Smooth muscle cell of the pulmonary artery (primary cell): Measurements from ENCODE around the gene ZNF14. TPM values are rescaled to one million over a fixed set of nuclear protein-coding genes. Genes with fewer than 3 reads are reported as not detected.

Experiments
- total RNA-seq: library from RNA; depleted of rRNA; stranded (reverse); fragments of >200 nt; gene quantifications from 2 replicates; pipeline ENCODE4 v1.2.3, GENCODE V29; 2014

The ZNF14 gene
- 4.1 and 5.3 TPM in 2 replicates for total RNA-seq

DNA sequence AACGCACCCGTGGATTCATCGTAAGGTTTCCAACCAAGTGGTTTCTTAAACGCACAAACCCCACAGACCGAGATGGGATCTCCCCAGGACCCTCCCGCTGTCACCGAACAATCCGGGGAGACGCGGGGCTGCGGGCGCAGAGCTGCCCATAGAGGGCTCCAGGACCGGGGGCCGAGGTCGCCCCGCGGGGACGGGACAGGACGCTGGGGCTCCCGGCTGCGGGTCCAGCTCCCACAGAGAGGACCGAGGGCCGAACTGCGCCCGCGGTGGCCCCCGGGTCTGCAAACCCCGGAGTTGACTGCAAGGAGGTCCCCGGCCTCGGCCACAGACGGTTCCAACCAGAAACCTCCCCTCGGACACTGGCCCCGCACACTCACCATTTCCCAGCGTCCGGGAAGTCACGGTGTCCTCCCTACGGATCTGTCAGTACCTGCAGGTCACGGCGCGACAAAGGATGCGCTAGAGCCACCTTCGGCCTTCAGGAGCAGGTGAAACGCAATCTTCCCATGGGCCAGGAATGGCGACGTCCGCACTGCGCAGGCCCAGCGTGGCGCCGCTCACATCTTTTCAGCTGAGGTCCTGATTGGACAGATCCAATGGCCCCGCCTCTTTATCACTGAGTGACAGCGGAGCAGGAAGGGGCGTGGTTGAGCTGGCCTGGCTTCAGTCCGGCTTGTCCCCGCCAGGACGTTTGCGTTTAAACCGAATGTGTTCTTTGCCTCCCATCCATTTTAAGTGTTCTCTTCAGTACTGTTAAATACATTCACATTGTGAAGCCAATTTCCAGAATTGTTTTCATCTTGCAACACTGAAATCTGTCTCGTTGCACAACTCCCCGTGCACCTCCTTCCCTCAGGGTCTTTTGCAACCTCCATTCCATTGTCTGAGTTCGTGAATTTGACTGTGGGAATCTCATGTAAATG lies at the start of gene ZNF14:
Gene ZNF14, minus strand, starts transcription at position 534 of the 923 bp plus-strand sequence. Its CDS starts 154 bp downstream, at position 380.

DNA sequence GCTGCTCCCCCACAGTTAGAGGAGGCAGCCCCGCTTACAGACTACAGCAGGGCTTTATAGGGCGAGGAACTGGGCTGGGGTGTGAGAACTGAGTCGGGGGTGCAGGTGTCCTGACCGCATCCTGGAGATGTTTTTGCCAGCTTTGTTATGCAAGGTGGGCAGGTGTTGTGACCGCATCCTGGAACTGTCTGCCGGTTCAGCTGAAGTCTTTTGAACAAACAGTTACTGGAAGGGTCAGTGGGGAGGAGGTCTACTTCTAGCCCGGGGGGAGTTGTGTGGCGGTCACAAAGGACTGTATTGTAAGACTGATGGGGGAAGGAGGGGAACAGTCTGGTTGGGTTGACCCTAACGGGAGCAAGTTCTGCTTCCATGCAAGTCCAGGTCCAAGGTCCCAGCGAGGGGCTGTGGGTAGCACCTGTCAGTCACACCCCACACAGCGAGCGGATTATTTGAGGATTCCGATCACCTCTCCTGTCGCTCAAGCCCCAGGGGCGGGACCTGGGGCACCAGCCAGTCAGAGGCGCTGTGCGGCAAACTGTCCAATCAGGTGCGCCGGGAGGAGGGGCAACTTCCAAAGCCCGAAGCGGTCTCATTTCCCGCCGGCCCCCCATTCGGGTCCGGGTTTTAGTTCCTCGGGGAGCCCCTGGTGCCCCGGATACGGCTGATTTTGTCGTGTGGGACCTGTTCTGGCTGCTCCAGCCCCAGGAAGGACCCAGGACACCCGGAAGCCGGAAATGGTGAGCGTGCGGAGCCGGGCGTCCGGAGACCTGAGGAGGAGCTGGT lies 64.5 kb downstream of the ZNF14 start, which contains the start of gene ZNF101:
Gene ZNF101, plus strand, starts transcription at position 610 of the 783 bp plus-strand sequence. Its CDS starts 125 bp downstream, at position 735.

DNA sequence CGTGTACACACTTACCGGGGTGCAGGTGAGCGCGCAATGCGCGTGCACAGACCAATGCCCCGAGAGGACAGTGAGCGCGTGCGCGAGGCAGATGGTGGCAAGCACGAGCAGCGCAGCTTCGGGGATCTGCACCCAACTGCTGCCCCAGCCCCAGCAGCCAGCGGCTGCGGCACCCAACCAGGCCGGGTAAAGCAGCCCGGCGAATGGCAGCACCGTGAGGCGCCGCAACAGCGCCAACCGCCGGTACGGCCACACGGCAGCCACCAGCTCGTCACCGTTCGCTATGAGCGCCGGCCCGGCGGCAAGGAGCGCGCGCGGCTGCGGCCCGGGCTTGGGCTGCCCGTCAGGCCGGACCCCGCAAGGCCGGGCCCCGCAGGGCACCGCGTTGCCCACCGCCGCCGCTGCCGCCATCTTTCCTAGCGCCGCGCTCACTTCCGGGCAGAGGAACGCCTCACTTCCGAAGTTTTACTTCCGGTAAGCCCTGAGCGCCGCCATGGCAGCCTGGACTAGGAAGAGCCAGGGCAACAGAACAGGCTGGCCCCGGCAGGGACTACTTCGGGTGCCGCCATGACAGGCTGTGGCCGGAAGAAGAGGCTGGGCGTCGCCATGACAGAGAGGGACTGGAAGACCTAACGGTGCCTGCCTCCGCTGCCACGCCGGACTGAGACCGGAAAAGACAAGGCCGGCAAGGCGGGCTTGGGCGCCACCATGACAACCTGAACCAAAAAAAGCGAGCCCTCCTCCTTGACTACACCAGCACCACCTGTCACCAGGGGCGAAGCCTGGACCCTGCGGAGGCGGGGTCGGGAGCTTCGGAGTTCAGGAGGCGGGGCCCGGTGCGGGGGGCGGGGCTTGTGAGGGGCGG lies 69.4 kb downstream of the ZNF14 start, which contains the start of gene ATP13A1:
Gene ATP13A1, minus strand, starts transcription at position 421 of the 865 bp plus-strand sequence. Its CDS starts 10 bp downstream, at position 411.

Other genes with a start within 250 kb of the ZNF14 start
- 1.7 and 1.8 TPM in 2 replicates for gene TSSK6, start 217.6 kb downstream of the ZNF14 start, total RNA-seq
- 128 TPM in 2 replicates for gene NDUFA13, start 216.9 kb downstream of the ZNF14 start, total RNA-seq
- 0.26 and 0.40 TPM in 2 replicates for gene YJEFN3, start 204.2 kb downstream of the ZNF14 start, total RNA-seq
- gene CILP2, start 194.8 kb downstream of the ZNF14 start, total RNA-seq = 0.17 and 0.20 TPM in 2 replicates
- 0.10 and 0.26 TPM in 2 replicates for gene PBX4, start 114.4 kb downstream of the ZNF14 start, total RNA-seq
- gene LPAR2, start 104.9 kb downstream of the ZNF14 start, total RNA-seq = 1.1 and 1.7 TPM in 2 replicates
- 4.4 and 5.9 TPM in 2 replicates for gene GMIP, start 89.5 kb downstream of the ZNF14 start, total RNA-seq
- 42.6 and 67.5 TPM in 2 replicates for gene ATP13A1, start 69.4 kb downstream of the ZNF14 start, total RNA-seq
- gene ZNF101, start 64.3 kb downstream of the ZNF14 start, total RNA-seq = 4.6 and 5.4 TPM in 2 replicates
- 10.0 and 10.1 TPM in 2 replicates for gene ZNF506, start 88.6 kb upstream of the ZNF14 start, total RNA-seq
- gene ZNF253, start 132.8 kb upstream of the ZNF14 start, total RNA-seq = 3.1 and 3.2 TPM in 2 replicates
- gene ZNF93, start 167.8 kb upstream of the ZNF14 start, total RNA-seq = 2.6 and 2.9 TPM in 2 replicates